ENCODE results near the gene PSMB7.

DNA sequence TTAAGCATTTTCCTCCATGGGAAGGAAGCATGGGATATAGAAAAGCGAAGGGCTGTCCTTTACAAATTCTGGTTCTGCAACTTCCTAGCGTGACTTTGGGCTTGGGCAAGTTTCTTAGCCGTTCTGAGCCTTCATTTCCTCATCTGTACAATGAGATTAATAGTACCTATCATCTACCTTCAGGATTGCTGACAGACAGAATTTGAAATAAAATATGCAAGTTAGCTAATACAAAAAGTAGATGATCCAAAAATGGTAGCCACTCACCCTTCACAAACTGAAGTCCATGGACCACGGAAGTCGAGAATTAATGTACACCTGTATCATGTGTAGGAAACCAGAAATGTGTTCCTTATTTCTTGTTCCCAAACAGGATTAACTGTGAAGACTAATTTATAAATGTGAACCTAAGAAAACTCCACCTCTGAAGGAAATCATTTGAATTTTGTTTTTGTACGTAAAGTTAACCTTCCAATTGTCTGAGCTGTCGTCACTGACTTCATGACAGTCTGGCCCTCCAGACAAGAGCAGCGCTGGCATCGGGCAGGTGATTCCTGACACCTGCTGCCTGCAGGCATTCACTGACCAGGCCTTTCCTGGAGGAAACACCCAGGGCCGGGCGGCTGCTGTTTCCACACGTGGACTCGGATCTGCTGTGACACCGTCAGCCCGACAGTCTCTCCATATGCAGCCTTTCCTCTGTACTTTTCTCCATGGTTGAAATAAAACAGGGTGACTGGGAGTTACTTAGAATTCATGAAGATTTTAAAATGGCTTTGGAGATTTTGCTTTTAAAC is 63.4 kb downstream of the PSMB7 start:
- TF ChIP-seq, protein P1, sequence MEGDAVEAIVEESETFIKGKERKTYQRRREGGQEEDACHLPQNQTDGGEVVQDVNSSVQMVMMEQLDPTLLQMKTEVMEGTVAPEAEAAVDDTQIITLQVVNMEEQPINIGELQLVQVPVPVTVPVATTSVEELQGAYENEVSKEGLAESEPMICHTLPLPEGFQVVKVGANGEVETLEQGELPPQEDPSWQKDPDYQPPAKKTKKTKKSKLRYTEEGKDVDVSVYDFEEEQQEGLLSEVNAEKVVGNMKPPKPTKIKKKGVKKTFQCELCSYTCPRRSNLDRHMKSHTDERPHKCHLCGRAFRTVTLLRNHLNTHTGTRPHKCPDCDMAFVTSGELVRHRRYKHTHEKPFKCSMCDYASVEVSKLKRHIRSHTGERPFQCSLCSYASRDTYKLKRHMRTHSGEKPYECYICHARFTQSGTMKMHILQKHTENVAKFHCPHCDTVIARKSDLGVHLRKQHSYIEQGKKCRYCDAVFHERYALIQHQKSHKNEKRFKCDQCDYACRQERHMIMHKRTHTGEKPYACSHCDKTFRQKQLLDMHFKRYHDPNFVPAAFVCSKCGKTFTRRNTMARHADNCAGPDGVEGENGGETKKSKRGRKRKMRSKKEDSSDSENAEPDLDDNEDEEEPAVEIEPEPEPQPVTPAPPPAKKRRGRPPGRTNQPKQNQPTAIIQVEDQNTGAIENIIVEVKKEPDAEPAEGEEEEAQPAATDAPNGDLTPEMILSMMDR (IDR thresholded peaks at IDR 0.05): no peak
- no peak for TF ChIP-seq ZFX (IDR thresholded peaks at IDR 0.05; ENCODE audit: borderline replicate concordance)
